ENCODE data around the gene KCTD11. TPM values are rescaled to one million over a fixed set of nuclear protein-coding genes. Genes with fewer than 3 reads are reported as not detected.

The KCTD11 gene
- total and polyA plus RNA-seq, 10 of the 15 experiments (the other 5 are each of a cell fraction or from before 2014, with no cell fraction given): 0.05 to 7.3 (median 2.9) TPM

DNA sequence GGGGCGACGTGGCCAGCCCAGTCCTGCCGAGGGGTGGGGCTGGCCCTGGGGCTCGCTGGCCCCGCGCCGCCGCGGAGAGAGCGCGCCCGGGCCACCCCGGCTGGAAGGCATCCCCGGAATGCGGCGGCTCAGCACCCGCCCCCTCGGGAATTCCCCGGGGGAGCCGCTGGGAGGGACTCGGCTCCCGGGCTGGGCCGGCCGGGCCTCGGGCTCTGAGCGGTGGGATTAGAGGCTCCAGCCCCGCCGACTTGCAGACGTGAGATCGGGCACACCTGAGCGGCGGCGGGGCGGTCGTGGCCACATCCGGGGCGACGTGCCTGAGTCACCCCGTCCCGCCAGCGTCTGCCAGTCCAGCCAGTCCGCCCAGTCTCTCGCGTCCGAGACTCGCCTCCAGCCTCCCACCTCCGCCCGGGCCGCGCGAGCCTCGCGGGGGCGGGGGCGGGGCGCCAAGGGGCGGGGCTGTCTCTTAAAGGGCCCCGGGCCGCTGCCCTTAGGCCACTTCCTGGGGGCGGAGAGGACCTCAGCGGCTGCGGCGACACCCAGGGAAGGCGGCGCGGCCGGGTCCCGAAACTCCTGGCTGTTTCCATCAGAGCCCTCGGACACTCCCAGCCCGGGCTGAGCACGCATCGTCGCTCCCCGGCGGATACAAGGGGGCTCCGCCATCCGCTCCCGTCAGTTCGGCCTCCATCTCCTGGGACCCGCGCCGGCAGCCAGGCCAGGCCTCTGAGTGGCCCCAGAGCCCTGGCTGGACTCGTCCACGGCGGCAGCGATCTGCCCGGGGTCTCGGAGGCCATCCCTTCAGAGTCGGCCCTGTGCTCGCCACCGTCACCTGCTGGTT is at the start of gene KCTD11 (continued):
- no peak for TF ChIP-seq ETV6 (conservative IDR thresholded peaks at IDR 0.05 in 1 of 2, IDR thresholded peaks at IDR 0.05 in 1 of 2; ENCODE audit: borderline replicate concordance in 1 of 2, low read depth in 1 of 2)
- TF ChIP-seq POU2F2 (IDR thresholded peaks at IDR 0.05; ENCODE audit: borderline replicate concordance, low read depth, low read length): no peak; the same call in 2 of the 3 replicates
- no peak for TF ChIP-seq CREM (IDR thresholded peaks at IDR 0.05; ENCODE audit: low read depth)
- TF ChIP-seq, protein P1, sequence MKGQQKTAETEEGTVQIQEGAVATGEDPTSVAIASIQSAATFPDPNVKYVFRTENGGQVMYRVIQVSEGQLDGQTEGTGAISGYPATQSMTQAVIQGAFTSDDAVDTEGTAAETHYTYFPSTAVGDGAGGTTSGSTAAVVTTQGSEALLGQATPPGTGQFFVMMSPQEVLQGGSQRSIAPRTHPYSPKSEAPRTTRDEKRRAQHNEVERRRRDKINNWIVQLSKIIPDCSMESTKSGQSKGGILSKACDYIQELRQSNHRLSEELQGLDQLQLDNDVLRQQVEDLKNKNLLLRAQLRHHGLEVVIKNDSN (IDR thresholded peaks at IDR 0.05; ENCODE audit: borderline replicate concordance, extremely low read length, insufficient read depth, low read depth, low read length): no peak
- TF ChIP-seq, protein P2, sequence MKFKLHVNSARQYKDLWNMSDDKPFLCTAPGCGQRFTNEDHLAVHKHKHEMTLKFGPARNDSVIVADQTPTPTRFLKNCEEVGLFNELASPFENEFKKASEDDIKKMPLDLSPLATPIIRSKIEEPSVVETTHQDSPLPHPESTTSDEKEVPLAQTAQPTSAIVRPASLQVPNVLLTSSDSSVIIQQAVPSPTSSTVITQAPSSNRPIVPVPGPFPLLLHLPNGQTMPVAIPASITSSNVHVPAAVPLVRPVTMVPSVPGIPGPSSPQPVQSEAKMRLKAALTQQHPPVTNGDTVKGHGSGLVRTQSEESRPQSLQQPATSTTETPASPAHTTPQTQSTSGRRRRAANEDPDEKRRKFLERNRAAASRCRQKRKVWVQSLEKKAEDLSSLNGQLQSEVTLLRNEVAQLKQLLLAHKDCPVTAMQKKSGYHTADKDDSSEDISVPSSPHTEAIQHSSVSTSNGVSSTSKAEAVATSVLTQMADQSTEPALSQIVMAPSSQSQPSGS (IDR thresholded peaks at IDR 0.05; ENCODE audit: low read length): no peak
- no peak for TF ChIP-seq ESRRA (IDR thresholded peaks at IDR 0.05; ENCODE audit: low read length)
- TF ChIP-seq ZNF207 (IDR thresholded peaks at IDR 0.05; ENCODE audit: borderline replicate concordance): no peak
- peak; percentile 85 for TF ChIP-seq CHD2 (IDR thresholded peaks at IDR 0.05; ENCODE audit: borderline replicate concordance, low read depth, low read length)
- TF ChIP-seq TCF12 (IDR thresholded peaks at IDR 0.05; ENCODE audit: low read depth, low read length): no peak
- TF ChIP-seq POLR2AphosphoS2 (IDR thresholded peaks at IDR 0.05; ENCODE audit: low read depth, low read length): peak; percentile 88
- TF ChIP-seq CBX3 (IDR thresholded peaks at IDR 0.05; ENCODE audit: borderline replicate concordance, low read depth): no peak
- TF ChIP-seq, protein P3, sequence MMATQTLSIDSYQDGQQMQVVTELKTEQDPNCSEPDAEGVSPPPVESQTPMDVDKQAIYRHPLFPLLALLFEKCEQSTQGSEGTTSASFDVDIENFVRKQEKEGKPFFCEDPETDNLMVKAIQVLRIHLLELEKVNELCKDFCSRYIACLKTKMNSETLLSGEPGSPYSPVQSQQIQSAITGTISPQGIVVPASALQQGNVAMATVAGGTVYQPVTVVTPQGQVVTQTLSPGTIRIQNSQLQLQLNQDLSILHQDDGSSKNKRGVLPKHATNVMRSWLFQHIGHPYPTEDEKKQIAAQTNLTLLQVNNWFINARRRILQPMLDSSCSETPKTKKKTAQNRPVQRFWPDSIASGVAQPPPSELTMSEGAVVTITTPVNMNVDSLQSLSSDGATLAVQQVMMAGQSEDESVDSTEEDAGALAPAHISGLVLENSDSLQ (IDR thresholded peaks at IDR 0.05): peak; percentile 3
- TF ChIP-seq, protein P4, sequence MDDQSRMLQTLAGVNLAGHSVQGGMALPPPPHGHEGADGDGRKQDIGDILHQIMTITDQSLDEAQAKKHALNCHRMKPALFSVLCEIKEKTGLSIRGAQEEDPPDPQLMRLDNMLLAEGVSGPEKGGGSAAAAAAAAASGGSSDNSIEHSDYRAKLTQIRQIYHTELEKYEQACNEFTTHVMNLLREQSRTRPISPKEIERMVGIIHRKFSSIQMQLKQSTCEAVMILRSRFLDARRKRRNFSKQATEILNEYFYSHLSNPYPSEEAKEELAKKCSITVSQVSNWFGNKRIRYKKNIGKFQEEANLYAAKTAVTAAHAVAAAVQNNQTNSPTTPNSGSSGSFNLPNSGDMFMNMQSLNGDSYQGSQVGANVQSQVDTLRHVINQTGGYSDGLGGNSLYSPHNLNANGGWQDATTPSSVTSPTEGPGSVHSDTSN (IDR thresholded peaks at IDR 0.05; ENCODE audit: insufficient replicate concordance, low read depth, low read length): no peak
- TF ChIP-seq RUNX3 (IDR thresholded peaks at IDR 0.05; ENCODE audit: low read length): no peak
- TF ChIP-seq, protein P5, sequence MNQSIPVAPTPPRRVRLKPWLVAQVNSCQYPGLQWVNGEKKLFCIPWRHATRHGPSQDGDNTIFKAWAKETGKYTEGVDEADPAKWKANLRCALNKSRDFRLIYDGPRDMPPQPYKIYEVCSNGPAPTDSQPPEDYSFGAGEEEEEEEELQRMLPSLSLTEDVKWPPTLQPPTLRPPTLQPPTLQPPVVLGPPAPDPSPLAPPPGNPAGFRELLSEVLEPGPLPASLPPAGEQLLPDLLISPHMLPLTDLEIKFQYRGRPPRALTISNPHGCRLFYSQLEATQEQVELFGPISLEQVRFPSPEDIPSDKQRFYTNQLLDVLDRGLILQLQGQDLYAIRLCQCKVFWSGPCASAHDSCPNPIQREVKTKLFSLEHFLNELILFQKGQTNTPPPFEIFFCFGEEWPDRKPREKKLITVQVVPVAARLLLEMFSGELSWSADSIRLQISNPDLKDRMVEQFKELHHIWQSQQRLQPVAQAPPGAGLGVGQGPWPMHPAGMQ (IDR thresholded peaks at IDR 0.05; ENCODE audit: borderline replicate concordance): no peak
- TF ChIP-seq, protein P6, sequence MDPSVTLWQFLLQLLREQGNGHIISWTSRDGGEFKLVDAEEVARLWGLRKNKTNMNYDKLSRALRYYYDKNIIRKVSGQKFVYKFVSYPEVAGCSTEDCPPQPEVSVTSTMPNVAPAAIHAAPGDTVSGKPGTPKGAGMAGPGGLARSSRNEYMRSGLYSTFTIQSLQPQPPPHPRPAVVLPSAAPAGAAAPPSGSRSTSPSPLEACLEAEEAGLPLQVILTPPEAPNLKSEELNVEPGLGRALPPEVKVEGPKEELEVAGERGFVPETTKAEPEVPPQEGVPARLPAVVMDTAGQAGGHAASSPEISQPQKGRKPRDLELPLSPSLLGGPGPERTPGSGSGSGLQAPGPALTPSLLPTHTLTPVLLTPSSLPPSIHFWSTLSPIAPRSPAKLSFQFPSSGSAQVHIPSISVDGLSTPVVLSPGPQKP (IDR thresholded peaks at IDR 0.05; ENCODE audit: low read depth, low read length): no peak
- no peak for TF ChIP-seq SPI1 (IDR thresholded peaks at IDR 0.05; ENCODE audit: borderline replicate concordance, insufficient read depth, low read depth, low read length)
- TF ChIP-seq, protein P7, sequence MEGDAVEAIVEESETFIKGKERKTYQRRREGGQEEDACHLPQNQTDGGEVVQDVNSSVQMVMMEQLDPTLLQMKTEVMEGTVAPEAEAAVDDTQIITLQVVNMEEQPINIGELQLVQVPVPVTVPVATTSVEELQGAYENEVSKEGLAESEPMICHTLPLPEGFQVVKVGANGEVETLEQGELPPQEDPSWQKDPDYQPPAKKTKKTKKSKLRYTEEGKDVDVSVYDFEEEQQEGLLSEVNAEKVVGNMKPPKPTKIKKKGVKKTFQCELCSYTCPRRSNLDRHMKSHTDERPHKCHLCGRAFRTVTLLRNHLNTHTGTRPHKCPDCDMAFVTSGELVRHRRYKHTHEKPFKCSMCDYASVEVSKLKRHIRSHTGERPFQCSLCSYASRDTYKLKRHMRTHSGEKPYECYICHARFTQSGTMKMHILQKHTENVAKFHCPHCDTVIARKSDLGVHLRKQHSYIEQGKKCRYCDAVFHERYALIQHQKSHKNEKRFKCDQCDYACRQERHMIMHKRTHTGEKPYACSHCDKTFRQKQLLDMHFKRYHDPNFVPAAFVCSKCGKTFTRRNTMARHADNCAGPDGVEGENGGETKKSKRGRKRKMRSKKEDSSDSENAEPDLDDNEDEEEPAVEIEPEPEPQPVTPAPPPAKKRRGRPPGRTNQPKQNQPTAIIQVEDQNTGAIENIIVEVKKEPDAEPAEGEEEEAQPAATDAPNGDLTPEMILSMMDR (IDR thresholded peaks at IDR 0.05 in 2 of 3, conservative IDR thresholded peaks at IDR 0.05 in 1 of 3; ENCODE audit: control insufficient read depth in 2 of 3, extremely low read depth in 1 of 3, insufficient read depth in 1 of 3, low read depth in 3 of 3, low read length in 3 of 3): peak in 2 of 3 experiments; percentile 55 to 59; a peak in 3 of 6 replicates
- TF ChIP-seq TAF1 (IDR thresholded peaks at IDR 0.05; ENCODE audit: borderline replicate concordance, low read depth, low read length): no peak

Data from GM12878 (cell line).